ENCODE data around the gene NIPA2.
A peak's percentile ranks its signal among the peaks of the same experiment; 100 is the strongest.

NIPA2 gene

DNA sequence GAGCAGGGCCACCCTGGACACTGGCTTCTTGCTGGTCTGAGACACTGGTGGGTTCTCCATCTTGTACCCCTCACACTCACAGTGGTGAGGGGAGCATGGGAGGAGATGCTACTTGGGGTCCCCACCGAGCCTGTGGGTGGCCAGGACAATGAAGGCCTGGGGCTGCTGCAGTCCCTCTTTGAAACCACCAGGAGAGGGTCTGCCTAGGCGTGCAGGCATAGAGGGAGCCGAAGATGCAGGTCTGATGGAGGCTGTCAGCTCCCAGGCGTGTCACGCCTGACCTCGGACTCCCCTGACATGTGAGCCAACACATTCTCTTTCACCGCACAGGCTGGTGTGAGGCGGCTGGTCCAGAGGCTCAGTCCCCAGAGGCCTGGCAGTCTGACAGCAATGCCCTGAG is 39.1 kb downstream of the NIPA2 start:
- DNase-seq (ENCODE audit: low spot score): no peak

DNA sequence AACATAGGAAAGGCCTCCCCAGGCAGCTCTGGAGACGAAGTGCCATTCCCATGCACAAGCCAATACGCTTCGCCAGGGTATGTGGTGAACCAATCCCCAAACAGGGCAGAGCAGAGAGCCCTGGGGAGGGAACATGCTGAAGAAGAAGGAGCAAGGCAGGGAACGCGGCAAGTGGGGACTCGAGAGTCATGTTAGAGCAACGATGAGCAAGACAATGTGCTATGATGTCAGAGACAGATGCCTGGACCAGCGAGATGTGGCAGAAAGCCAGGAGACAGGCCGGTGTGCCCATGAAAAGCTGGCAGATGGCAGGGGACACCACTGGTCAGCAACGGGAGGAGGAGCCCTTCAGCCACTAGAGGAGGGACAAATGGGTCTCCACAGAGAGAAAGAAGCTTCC is 39.6 kb downstream of the NIPA2 start:
- no peak for DNase-seq (ENCODE audit: low spot score)

DNA sequence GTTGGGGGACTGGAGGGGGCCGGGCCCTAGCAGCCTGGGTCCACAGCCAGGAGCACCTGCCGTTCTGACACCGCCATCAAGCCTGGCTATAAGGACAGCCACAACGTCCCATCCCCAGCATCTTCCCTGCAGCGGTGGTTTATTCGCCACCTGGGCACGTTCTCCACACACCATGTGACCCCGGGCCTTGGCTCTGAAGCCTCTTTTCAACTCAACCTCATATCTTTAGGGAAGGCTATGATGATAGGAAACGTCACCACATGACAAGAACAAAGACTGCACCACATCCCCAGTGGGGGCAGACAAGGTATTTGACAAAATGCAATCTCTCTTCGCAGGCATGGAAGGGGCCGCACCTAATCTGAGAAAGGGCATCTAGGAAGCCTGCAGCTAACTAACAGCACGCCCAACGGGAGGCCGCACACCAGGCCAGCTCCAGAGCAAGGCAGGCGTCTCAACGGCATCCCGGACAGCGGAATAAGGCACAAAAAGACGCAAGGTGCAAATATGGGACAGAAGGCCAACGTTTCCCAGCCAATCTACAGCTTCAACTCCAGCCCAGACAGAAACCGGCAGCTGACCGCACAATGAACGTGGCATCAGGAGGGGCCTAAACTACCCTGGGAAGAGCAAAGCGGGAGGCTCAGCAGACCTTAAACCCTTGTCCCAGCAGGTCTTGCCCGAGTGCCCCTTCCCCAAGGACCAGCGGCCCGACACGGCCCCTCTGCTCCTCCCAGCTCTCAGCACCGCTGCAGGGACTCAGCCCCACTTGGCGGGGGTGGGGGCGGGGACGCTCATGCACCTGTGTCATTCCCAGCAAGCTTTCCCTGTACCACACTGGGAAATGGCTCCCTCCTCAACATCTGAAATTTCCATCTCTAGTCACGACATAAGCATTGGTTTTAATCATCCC is 41.9 kb downstream of the NIPA2 start:
- DNase-seq (ENCODE audit: low spot score): no peak

DNA sequence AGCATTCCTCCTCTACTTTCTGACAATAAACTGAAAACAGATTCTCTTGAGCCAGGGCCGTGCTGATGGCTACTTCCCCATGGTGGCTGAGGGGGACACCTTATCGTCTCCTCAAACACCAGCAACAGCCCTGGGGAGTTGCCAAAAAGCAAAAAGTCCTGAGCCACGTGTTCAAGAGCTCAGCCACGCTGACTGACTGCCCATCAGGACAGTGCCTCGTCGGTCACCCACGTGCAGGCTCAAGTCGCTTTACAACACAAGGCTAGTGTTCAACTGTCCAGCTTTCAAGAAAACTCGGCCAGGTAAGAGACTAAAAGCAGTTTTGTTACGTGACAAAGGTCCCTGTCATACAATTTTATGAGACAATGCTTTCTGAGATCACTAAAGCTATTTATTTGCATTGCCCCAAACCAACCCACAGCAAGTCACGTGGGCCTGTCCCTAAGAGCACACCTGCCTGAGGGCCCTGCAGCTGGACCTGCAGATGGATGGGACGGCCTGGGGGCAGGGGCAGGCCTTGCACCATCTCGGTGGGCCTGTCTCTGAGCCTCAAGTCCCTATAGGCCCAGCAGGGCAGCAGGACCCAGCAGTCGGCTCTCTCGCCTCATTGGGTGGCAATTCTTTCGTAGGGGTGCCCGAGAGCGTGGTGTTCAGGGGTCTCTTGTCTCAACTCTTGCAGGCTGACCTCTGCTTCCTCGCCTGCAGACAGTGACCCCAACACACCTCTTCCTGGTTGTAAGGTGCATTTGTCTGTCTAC is 42.7 kb downstream of the NIPA2 start:
- DNase-seq (ENCODE audit: low spot score): no peak

DNA sequence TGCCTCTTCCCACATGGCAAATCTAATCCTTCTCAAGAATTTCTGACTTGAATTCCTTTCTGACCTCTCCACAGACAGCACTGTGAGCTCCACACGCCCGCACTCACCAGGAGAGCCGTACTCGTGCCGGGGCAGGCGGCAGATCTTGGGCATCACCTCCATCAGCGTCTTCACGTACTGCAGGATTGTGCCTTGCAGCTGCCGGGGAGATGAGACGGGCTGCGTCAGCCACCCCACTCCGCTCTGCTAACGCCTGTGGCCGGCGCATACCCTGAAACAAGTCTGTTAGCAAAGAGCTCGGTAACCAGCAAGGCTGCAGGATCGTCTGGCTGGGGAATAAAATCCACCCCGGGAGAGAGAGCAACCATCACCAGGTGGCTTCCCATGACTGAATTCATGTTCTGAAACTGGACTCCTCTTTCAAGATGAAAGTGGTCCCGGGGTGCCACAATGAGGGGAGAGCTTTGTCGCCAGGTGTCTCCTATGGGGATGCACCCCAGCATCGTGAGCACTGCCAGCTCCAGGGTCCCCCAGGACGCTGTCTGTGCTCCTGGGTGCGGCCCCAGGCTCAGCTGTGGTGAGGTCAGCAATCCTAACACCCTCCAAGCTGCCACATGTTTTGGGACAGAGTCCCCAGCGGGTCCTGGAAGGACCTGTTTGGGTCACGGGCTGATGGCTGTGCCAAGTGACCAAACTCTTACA is 43.4 kb downstream of the NIPA2 start:
- DNase-seq (ENCODE audit: low spot score): no peak

DNA sequence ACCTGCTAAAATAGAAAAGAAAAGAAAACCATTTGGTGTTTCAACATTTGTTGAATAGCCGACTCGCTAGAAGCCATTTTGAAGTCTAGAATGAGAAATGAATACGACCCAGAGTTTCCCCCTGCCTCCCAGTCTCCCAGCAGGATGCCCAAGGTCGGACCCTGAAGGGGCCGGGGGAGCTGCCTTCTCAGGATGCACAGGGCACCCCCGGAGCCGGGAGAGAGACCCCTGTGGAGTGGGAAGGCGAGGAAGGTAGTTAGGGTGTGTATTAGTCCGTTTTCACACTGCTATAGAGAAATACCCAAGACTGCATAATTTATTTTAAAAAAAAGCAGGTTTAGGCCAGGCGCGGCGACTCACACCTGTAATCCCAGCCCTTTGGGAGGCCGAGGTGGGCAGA is 44.7 kb downstream of the NIPA2 start:
- no peak for DNase-seq (ENCODE audit: low spot score)

DNA sequence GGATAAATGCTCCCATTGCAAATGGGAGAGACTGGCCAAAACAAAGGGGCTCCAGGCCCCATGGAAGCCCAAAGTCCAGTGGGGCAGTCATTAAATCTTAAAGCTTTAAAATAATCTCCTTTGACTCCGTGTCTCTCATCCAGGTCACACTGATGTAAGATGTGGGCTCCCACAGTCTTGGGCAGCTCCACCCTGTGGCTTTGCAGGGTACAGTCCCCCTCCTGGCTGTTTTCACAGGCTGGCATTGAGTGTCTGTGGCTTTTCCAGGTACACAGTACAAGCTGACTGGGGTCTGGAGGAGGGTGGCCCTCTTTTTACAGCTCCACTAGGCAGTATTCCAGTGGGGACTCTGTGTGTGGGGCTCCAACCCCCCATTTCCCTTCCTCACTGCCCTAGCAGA is 45.9 kb downstream of the NIPA2 start:
- DNase-seq (ENCODE audit: low spot score): no peak

DNA sequence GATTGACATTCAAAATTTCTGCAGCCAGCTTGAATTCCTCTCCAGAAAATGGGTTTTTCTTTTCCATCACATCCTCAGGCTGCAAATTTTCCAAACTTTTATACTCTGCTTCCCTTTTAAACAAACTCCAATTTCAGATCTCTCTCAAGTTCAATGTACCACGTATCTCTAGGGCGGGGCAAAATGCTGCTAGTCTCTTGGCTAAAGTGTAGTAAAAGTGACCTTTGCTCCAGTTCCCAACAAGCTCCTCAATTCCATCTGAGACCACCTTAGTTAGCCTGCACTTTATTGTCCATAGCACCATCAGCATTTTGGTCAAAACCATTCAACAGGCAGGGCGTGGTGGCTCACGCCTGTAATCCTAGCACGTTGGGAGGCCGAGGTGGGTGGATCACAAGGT is 46.7 kb downstream of the NIPA2 start:
- DNase-seq (ENCODE audit: low spot score): no peak

DNA sequence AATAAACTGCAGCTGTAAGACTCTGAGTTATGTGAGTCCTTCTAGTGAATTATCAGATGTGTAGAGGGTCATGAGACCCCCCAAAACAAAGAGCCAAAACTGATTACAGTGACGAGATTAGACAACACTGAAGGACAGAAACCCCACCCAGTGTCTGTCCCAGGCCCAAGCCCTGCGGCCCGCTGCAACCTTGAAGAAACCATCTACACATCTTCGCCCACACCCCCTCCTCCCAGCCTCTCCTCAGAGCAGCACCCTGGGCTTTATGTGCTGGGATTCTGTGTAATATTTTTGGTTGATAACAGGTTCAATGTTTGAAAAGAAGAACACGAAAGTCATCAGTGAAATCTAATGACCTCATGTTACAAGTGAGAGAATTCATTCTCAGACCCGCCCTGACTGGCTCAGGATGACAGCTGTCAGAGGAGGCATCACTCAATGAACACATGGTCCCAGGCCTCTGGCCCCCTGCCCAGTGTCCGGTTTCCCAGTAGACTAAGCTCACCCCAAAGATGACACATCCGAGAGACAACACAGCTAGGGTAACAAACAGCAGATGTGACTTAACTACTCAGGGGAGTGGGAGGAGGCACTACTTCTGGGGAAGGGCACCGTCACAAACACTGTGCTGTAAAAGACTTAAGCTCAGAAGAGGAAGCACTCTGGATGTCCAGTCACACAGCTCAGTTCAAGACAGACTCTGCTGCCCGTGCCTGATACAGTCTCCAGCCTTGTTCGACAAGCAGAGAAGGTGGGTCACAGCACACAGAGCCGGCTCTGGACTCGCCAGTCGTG is 48.9 kb downstream of the NIPA2 start:
- peak; percentile 30 for DNase-seq (ENCODE audit: low spot score)

DNA sequence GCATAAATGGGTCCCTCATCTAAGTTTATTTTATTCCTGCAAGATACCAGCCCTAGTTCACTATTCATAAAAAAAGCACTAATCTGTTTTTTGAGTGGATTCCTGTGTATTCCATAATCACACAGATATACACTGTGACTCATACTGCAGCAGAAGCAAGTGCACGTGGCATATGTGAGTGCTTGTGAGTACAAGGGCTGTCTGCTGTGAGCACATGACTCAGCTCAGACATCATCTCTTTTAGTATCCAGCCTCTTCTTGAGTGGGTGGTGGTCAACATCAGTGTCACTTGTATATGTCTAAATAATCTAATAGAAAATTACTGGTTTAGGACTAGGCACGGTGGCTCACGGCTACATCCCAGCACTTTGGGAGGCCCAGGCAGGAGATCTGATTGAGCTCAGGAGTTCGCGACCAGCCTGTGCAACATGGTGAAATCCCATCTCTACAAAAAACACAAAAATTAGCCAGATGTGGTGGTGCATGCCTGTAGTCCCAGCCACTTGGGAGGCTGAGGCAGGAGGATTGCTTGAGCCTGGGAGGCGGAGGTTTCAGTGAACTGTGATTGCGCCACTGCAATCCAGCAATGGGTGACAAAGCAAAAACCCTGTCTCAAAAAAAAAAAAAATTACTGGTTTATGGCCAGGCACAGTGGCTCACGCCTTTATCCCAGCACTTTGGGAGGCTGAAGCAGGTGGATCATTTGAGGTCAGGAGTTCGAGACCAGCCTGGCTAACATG is 49.8 kb downstream of the NIPA2 start:
- no peak for DNase-seq (ENCODE audit: low spot score)

DNA sequence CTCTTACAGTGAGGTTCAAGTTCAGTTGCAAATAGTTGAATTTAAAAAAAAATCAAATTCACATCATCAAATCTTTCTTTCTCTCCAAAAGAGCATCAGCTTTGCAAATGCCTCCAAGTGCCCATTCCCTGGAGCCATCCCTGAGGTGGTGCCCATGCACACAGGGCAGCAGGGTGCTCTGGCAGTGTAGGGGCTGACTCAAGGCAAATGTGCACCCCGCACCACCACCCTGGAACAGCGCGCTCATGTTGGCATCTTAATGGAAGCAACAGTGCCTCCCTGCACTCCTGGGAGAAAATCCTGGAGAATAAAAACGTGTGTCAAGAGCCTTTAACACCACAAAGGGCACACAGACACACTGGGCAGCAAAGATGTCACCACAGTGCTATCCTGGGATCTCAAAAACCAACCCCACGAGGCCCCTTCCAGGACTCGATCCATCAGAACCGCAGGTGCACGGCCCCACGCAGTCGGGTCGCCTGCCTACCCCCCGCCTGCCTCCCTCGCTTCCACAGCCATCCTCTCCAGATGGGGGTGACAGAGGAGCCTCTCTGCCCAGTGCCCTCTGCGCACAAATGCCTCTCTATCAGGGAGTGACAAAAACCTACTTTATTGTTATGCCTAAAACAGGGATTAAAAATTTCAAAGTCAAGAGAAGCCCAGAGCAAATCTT is 50.8 kb downstream of the NIPA2 start:
- DNase-seq (ENCODE audit: low spot score): no peak

DNA sequence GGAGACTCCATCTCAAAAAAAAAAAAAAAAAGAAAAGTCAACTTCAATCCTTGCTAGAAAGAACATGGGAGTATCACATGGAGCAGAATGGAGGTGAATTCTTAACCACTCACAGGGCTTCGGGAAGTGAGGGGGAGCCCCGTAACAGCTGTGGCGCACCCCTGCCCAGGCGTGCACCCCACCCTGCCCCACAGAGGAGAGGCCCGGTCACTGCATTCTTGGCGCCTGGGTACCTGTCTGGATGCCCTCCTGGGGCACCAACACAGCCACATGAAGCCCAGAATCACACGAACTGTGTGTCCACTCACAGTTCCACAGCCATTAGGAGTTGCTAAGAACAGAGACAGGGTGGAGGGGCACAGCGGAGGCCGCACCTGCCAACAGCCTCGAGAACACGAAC is 51.8 kb downstream of the NIPA2 start:
- DNase-seq (ENCODE audit: low spot score): no peak

DNA sequence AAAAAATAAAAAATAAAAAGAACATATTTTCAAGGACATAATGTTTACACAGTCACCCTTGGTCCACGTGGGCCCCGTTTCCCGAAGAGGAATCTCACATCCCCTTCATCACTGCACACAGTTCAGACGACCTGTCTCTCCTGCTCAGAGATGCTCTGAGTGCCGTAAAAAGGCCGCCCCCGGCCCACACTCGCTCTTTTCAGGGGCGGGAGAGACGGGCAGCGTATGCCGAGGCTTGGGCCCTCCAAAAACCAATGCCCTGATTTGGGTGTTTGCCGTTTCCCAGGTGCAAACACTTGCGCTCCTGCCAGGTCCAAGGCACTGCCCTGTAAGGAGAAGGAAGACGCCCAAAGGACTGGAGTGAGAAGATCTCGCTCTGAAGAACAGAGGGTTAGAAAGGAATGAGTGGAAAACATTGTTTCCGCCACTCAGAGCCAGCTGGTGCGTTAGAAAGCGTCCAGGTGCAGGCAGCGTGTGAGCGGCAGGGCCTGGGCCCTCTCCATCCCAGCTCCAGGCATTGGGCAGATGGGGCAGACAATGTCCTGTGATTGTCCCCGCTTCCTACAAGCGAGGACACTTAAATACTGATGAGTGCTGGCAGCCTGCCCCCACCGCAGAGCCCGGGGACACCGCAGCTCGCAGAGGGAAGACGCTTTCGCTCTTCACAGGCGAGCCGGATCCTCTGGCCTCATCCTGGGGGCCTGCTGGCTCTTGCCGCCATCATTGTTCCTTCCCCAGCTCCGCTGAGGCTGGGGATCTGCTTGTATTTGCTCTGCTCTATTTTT is 53.2 kb downstream of the NIPA2 start:
- no peak for DNase-seq (ENCODE audit: low spot score)

DNA sequence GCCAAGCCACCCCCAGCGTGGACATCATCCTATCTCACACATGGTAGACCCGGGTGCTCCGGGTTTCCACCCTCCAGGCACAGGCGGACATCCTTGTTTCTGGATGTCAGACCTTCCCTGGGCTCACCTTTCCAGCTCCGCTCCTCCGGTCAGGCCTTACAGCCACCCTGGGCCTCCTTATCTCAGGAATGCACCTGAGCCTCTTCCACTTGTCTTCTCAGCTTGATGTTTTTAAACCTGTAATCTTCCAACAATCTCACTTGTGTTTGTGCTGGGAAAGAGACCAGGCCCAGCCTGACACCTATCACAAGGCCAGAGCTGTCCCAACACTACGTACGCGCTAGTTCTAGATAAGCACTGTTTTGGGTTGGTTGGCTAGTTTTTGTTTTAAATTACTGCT is 53.9 kb downstream of the NIPA2 start:
- DNase-seq (ENCODE audit: low spot score): no peak

DNA sequence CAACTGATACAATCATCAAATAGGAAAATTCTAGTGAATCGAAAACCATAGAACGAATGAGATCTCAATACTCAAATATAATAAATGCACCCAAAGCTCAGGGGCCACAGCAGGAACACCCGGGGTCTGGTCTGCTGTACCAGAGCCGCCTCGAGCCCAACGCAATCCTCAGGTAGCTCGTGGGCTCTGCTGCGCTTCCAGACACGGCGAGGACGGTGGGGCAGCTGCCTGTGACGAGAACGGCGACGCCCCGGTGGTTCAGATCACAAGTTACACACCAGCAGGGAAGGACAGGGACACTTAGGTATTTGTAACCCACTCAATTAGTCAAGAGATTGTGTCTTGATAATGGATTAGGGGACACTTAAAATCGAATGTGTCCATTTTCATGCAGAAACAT is 54.6 kb downstream of the NIPA2 start:
- DNase-seq (ENCODE audit: low spot score): no peak

DNA sequence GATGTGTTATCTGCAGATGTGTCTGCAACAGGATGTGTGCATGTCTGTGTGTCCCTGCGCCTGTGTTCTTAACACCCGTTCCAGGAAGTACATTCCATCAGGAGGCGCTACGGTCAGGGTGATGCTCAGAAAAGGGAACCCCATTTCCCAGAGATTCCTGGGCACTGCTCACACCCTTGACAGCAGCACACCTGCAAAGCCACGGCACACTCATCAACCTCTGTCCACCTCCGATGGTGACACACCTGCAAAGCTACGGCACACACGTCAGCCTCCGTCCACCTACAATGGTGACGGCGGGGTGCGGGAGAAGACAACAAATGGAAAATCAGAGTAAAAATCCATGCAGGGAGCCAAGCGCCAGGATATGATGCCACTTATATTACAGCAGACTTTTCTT is 55.4 kb downstream of the NIPA2 start:
- DNase-seq (ENCODE audit: low spot score): no peak

DNA sequence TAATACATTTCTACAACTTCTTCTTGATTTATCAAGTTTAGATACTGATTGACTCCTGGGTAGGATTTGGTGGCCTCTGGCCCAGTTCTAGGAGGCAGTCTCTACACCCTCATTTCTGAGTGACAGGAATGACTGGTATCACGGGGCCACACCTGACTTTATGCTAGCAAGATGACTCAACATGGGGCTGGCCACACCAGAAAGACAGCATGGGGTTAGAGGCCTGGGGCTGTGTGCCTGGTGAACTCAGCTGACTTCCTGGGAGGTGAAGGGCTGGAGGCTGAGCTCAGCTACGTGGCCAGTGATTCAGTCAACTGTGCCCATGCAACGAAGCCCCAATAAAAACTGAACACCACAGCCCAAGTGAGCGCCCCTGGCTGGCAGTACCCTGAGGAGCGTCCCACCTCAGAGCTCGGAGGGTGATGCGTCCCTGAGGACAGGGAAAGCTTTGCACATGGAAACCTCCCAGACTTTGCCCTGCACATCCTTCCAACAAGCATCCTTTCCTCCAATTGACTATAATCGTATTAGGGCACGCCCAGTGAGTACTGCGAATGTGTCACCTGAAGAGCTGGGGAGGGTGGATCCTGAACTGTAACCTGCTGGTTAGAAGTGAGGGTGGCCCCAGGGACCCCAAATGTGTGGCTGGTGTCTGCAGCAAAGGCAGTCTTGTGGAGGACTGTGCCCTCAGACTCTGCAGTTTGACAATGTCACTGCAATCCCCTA is 57.2 kb downstream of the NIPA2 start:
- DNase-seq (ENCODE audit: low spot score): no peak

DNA sequence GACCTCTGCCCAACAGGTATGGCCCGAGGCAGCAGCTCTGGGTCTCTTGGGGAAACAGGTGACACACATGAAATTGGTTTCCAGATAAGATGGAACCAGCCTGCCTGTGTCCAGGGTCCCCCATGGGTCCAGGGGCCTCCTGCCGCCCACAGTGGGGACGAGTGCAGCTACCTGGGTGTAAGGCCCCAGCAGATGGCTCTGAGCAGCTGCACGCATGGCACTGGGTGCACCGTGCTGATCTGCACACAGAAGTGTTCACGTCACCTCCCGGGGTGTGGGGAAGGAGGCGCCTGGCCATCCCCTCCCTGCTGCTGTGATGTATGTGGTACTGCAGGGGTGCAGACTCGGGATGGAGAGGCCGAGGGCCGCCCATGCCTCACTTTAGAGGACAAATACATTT is 63.6 kb downstream of the NIPA2 start:
- no peak for DNase-seq (ENCODE audit: low spot score)

DNA sequence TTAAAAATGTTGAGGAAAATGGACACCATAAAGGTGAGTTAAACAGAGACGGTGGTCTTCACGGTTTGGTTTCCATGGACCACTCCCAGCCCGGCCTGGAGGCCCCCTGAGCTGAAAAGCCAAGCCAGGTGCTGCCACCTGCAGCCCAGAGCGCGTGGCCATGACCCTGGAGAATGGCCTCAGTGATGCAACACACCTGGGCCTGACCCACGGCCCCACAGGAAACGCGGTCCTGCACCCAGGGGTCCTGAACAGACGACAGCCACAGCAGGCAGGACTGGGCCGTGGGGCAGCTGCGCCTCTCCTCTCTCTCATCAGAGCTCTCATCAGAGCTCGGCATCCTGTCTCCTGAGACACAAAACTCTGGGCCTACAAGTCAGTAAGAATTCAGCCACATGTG is 64.1 kb downstream of the NIPA2 start:
- DNase-seq (ENCODE audit: low spot score): no peak
